ENCODE measurements around the gene PDE11A.
"Not testable (repeated sequence)": the region's sequence is repeated elsewhere in the genome, so short reads cannot be mapped to it uniquely, and the experiment has no call there.

PDE11A gene

DNA sequence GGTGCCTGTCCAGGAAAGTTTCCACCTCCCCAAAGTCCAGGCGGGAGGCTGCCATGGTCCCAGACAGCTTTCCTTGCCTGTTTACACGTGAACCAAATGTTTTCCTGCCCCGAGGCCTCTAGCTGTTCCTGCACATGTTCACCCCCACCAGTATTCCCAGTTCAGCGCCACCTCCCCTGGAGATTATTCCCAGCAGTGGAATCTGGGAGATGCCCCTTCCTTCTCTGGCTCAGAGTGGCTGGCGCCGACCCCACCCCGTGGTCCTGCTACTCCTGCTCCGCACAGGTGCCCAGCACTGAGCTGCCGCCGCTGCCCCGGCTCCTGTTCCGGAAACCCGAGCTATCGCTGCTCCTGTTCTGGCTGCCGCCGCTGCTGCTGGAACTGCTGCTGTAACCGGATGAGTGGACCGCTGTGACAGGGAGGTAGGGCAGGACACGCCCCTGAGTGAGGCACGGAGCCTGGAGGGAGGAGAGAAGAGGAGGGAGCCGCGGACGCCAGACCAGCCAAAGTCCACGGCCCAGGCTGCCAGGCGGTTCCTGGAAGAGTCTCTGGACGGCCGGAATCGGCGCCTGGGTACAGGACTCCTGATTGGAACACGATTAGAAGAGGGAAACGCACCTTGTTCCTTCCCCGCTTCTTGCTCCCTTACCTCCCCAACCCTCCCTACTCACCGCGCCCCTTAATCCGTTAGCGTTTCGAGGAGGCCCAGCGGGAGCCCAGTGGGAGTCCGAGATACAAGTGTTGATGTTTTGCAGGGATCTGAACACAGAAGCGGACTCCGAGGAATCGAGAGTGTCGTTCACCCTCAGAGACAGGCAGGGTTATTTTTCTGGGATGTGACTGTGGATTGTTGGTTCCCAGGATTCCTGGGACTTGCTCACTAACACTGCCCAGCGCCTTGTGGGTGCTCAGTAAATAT is at the start of gene PDE11A:
Gene PDE11A, minus strand, starts transcription at position 395 of the 919 bp plus-strand sequence. Its CDS starts 340 bp downstream, at position 55.
- DNase-seq: peak; percentile 99

GRCh38 chr2:178119179-178119922 is 46.8 kb upstream of the PDE11A start:
- no peak for DNase-seq

DNA sequence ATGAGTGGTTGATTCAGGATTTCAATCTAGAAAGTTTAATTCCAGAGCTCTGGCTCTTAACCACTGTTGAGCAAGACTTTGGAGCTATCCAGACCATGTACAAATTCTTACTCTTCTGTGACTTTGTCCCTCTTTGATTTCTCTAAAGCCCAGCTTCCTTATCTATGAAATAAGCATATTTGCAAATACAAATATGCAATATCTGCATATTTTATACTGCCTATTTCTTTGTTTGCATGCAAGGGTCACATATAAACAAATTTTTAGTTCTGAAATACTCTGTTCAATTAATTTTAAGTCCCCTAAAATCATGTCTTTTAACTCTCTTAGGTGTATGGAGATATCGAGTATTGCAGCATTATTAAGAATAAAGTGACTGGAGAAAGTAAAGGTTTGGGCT is 45.1 kb upstream of the PDE11A start:
- DNase-seq: no peak

- no peak for DNase-seq
Observed at GRCh38 chr2:178115271-178115670, 42.7 kb upstream of the PDE11A start.

DNA sequence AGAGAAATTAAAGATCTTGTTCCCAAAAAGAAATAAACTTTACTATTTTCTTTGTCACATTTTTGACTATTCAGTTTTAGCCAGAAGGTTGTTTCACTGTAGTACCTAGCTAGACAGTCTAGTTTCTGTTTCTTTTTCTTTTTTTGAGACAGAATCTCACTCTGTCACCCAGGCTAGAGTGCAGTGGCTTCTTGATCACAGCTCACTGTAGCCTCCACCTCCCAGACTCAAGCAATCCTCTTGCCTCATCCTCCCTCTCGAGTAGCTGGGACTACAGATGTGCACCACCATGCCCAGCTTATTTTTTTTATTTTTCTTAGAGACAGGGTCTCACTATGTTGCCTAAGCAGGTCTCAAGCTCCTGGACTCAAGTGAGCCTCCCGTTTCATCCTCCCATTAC is 41.9 kb upstream of the PDE11A start:
- DNase-seq: no peak

DNA sequence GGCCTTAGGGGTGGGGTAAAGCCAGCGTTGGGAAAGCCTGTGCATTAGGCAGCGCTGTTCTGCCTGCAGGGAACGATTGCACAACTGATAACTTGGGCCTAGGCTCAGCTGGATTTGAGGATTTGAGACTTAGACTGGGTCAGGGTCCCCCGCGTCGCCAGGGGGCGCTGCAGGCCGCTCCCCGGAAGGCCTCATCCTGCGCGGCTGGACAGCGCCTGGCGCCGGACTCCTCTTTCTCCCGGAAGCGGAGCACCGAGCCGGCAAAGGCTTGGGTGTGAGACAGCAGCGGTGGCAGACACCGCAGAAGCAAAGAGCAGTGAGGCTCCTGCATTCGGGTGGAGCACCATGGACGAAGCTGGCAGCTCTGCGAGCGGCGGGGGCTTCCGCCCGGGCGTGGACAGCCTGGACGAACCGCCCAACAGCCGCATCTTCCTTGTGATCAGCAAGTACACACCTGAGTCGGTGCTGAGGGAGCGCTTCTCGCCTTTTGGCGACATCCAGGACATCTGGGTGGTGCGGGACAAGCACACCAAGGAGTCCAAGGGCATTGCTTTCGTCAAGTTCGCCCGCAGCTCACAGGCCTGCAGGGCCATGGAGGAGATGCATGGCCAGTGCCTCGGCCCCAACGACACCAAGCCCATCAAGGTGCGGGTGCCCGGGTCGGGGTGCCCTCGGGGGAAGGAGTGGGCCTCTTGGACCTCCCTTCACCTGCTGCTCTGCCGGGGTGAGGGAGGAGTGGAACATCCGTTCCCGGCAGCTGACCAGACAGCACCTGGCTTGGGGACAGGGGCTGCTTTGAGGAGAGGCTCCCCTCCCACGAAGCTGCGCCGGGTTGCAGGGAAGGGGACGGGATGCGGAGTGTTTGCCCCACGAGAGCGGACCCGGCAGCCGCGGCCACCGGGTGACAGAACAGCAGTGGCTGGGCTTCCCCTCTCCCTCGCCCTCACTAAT is 39.9 kb upstream of the PDE11A start, which contains the start of gene RBM45:
Gene RBM45, plus strand, starts transcription at position 236 of the 951 bp plus-strand sequence. Its CDS starts 110 bp downstream, at position 346.
- peak; percentile 99 for DNase-seq

- no peak for DNase-seq
Observed at GRCh38 chr2:178111743-178112142, 39.2 kb upstream of the PDE11A start.

GRCh38 chr2:178110681-178111080 is 38.1 kb upstream of the PDE11A start:
- no peak for DNase-seq

GRCh38 chr2:178109813-178110212 is 37.2 kb upstream of the PDE11A start:
- peak; percentile 91 for DNase-seq

DNA sequence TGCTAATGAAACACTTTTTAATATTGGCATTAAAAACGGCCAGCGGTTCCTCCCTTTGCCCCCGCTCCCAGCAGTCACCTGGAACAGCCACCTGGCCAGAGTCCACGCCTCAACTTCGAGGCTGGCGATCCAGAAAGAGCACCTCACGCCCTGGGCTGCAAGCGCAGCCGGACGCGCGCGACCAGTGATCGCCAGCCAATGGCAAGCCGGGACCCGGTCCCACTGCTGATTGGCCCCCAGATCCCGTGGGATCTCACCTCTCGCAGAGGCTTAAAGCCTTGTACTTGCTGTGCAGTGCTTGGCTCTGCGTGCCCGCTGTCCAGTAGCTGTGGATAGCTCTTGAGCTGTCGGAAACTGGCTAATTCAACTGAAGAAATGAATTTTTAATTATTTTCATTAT is 35.6 kb upstream of the PDE11A start:
- no peak for DNase-seq

- DNase-seq: no peak
Observed at GRCh38 chr2:178106053-178106452, 33.5 kb upstream of the PDE11A start.

GRCh38 chr2:178105566-178105965 is 33.0 kb upstream of the PDE11A start:
- no peak for DNase-seq

DNA sequence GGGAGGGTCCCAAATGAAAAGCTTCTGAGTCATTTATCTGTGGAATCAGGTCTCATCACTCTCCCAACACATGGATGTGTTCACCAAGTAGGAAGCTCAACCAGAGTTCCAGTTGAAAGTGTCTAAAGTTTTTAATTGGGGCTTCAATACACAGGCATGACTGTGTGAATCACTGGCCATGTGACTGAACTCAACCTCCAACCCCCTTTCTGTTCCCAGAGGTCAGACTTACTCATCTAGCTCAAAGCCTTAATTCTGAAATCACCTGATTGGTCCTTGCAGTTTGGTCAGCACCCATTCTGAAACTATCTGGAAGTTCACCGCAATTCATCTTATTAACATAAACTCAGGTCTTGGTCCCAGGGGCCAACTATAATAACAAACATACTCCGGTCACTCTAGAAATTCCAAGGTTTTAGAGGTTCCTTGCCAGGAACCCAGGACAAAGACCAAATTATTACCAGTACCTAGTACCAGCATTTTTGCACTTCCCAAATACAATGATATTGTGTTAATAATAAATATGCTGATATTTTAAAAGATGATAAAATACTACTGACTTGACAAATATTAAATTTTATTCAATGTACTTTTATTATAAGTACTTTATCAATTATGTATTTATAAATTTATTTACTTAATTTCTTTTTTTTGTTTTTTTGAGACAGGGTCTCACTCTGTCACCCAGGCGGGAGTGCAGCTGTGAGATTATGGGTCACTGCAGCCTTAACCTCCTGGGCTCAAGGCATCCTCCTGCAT is 28.9 kb upstream of the PDE11A start:
- DNase-seq: no peak

GRCh38 chr2:178093471-178093870 is 20.9 kb upstream of the PDE11A start:
- no peak for DNase-seq

DNA sequence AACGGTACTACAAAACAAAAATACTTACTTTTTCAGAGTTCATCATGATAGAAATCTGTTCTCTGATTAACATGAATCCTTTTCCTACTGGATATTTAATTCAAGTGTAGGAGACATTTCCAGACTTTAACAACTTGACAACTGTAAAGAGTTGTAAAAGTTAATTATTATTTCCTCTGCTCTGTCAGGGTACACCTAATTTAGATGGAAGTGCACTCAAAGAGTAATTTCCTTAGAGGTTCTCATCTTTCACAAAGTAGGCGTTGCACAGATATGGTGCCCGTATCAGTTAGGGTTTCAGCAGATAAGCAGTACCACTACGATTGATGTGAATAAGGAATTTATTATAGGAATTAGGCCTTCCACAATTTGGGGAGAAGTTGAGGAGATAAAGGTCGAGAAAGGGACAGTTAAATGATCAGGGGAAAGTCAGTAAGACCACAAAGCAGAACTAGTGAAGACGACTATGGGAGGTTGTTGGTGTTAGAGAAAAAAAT is 16.2 kb upstream of the PDE11A start:
- DNase-seq: peak; percentile 89

DNA sequence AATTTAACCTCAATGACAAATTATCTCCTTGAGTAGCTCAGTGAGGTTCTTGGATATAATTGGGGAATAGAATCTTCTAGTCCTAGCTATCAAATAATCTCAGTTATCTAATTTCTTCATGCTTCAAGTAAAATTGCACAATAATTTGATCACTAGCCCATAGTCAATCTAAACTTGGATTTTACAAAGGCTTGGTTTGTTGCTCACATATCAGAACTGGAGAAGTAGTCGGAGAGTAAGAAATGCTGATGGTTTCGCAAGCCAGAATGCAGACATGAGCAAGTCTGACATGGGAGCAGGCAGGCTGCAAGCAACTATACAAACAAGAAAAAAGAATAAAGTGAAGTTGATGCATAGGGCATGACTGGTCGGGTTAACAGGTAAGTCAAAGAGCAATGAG is 11.7 kb upstream of the PDE11A start:
- no peak for DNase-seq

- DNase-seq: no peak
Observed at GRCh38 chr2:178082408-178083045, 9.9 kb upstream of the PDE11A start.

DNA sequence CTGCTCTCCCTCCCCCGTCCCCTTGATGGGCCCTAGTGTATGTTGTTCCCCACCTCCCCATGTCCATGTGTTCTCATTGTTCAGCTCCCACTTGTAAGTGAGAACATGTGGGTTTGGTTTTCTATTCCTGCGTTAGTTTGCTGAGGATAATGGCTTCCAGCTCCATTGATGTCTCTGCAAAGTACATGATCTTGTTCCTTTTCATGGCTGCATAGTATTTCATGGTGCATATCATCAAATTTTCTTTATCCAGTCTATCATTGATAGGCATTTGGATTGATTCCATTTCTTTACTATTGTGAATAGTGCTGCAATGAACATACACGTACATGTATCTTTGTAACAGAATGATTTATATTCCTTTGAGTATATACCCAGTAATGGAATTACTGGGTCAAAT is 6.7 kb upstream of the PDE11A start:
- not testable (repeated sequence) for DNase-seq

DNA sequence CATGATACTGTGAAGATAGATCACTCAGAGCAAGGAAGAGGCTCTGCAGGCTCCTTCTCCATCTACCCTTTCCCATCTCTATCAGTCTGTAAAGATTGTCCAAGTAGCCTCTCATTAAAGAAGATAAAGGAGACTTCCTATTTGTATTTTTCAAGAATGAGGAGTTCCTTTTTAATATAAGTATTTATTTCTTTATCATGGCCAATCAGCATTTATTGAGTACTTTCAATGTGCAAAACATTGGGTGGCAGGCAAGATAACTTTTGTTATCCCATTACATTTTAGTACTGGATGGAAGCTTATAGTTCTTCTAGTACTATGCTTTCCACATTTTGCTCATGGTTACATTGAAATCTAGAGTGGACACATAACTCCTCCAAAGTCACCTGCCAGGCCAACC is 3.6 kb upstream of the PDE11A start:
- DNase-seq: no peak

DNA sequence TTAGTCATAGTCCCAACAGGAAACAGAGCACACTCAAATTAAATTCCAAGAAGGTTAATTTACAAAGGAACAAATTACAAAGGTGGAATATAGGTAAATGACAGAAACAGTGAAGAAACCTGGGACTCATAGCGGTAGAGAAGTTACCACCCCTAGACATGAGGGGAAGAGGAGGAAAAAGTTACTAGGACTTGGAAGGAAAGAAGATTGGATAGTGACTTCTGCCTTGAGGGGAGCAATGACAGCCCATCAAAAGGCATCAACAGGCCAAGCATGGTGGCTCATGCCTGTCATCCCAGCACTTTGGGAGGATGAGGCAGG is 2.4 kb upstream of the PDE11A start:
- no peak for DNase-seq

Measured in NCI-H510A treated with DMSO at 0.1 percent for 48 hours (cell line).